Measurements from ENCODE around the gene KLF13. TPM values are rescaled to one million over a fixed set of nuclear protein-coding genes. Genes with fewer than 3 reads are reported as not detected.

KLF13 gene
- total RNA-seq, 1 experiment from 2014 or later = 60.1 TPM

- Histone ChIP-seq H3K4me2 (ENCODE audit: low read length) (no peak overlapping the region), H3K4me3 (replicated peaks in 1 of 2; ENCODE audit: low read depth in 1 of 2, low read length in 2 of 2) (no peak overlapping the region), H3K4me1 (ENCODE audit: control insufficient read depth in 1 of 2, insufficient read depth in 2 of 2, low read length in 2 of 2) (peaks cover 1 to 4% of the 10 kb centered on the region in 2 experiments; a peak in 2 of 4 replicates), H3K9me3 (ENCODE audit: control insufficient read depth in 1 of 2, insufficient read depth in 1 of 2, low read depth in 1 of 2, low read length in 2 of 2) (no peaks in the 10 kb centered on the region), H3K27ac (ENCODE audit: low read depth, low read length) (no peak overlapping the region), H3K9ac (ENCODE audit: low read length) (no peak overlapping the region), H3K36me3 (ENCODE audit: control insufficient read depth in 1 of 2, insufficient read depth in 2 of 2, low read length in 2 of 2) (no peaks in the 10 kb centered on the region), H2AFZ (ENCODE audit: low read depth, low read length, poor library complexity, severe bottlenecking) (no peak overlapping the region), H3K9me2 (ENCODE audit: insufficient read depth) (no peaks in the 10 kb centered on the region), H3K27me3 (ENCODE audit: insufficient read depth, low read length) (no peaks in the 10 kb centered on the region), H3K79me2 (ENCODE audit: insufficient read depth, low read length) (no peaks in the 10 kb centered on the region), H4K20me1 (ENCODE audit: insufficient read depth) (no peaks in the 10 kb centered on the region)
- no TSS peak for BruUV-seq (replicated peaks)
- TF ChIP-seq ZNF274 (IDR thresholded peaks at IDR 0.05; ENCODE audit: low read depth, low read length) (no peak), ZFX (IDR thresholded peaks at IDR 0.05) (no peak), SP1 (IDR thresholded peaks at IDR 0.05; ENCODE audit: low read depth) (no peak), CEBPB (IDR thresholded peaks at IDR 0.05; ENCODE audit: low read depth) (no peak), POLR2A (IDR thresholded peaks at IDR 0.05; ENCODE audit: borderline replicate concordance, extremely low read depth, insufficient read depth, insufficient read length) (no peak), EZH2phosphoT487 (IDR thresholded peaks at IDR 0.05; ENCODE audit: borderline replicate concordance) (no peak), RAD21 (IDR thresholded peaks at IDR 0.05; ENCODE audit: low read depth) (no peak), SIN3A (IDR thresholded peaks at IDR 0.05; ENCODE audit: low read depth) (no peak), EZH2 (IDR thresholded peaks at IDR 0.05) (no peak), REST (IDR thresholded peaks at IDR 0.05; ENCODE audit: low read depth) (no peak), MAX (IDR thresholded peaks at IDR 0.05) (no peak), TCF7L2 (IDR thresholded peaks at IDR 0.05; ENCODE audit: borderline replicate concordance, extremely low read depth, insufficient read depth, insufficient read length) (no peak), SRF (IDR thresholded peaks at IDR 0.05; ENCODE audit: low read depth) (no peak), POLR2AphosphoS5 (IDR thresholded peaks at IDR 0.05; ENCODE audit: low read depth, low read length) (no peak)
- TF ChIP-seq, protein P1, sequence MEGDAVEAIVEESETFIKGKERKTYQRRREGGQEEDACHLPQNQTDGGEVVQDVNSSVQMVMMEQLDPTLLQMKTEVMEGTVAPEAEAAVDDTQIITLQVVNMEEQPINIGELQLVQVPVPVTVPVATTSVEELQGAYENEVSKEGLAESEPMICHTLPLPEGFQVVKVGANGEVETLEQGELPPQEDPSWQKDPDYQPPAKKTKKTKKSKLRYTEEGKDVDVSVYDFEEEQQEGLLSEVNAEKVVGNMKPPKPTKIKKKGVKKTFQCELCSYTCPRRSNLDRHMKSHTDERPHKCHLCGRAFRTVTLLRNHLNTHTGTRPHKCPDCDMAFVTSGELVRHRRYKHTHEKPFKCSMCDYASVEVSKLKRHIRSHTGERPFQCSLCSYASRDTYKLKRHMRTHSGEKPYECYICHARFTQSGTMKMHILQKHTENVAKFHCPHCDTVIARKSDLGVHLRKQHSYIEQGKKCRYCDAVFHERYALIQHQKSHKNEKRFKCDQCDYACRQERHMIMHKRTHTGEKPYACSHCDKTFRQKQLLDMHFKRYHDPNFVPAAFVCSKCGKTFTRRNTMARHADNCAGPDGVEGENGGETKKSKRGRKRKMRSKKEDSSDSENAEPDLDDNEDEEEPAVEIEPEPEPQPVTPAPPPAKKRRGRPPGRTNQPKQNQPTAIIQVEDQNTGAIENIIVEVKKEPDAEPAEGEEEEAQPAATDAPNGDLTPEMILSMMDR (IDR thresholded peaks at IDR 0.05 in 2 of 3, conservative IDR thresholded peaks at IDR 0.05 in 1 of 3; ENCODE audit: borderline replicate concordance in 1 of 3, insufficient read depth in 1 of 3, low read depth in 2 of 3, low read length in 2 of 3) = no peak
- TF ChIP-seq, protein P2, sequence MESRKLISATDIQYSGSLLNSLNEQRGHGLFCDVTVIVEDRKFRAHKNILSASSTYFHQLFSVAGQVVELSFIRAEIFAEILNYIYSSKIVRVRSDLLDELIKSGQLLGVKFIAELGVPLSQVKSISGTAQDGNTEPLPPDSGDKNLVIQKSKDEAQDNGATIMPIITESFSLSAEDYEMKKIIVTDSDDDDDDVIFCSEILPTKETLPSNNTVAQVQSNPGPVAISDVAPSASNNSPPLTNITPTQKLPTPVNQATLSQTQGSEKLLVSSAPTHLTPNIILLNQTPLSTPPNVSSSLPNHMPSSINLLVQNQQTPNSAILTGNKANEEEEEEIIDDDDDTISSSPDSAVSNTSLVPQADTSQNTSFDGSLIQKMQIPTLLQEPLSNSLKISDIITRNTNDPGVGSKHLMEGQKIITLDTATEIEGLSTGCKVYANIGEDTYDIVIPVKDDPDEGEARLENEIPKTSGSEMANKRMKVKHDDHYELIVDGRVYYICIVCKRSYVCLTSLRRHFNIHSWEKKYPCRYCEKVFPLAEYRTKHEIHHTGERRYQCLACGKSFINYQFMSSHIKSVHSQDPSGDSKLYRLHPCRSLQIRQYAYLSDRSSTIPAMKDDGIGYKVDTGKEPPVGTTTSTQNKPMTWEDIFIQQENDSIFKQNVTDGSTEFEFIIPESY (IDR thresholded peaks at IDR 0.05; ENCODE audit: extremely low read depth, insufficient replicate concordance, low read length) = no peak
- intact Hi-C loops (cut with micrococcal nuclease) = no loop called here
- no peak for DNase-seq (ENCODE audit: low read depth, low spot score)
- ChIA-PET RAD21 (ENCODE audit: low non-redundant PET in 1 of 2, low total read pairs in 2 of 2, uncharacterized antibody in 2 of 2, unreplicated experiment in 2 of 2) (no interaction called here), POLR2A (no interaction called here), CTCF (no interaction called here)
- ATAC-seq = no peak
These were observed 35.5 kb upstream of the KLF13 start for GRCh38 chr15:31291048-31291578.

All from HCT116 (cell line).